GM21619 (cell line): ENCODE data around the gene ADGRL4.
"Not testable (repeated sequence)": the region's sequence is repeated elsewhere in the genome, so short reads cannot be mapped to it uniquely, and the experiment has no call there.

Experiments
- ATAC-seq: cut with Tn5 transposase; IDR thresholded peaks from one replicate; pipeline ENCODE4 v1.9.1; 2021; ENCODE audit not compliant: unreplicated experiment

Gene ADGRL4

GRCh38 chr1:78918157-78918556, 88.4 kb downstream of the ADGRL4 start:
- ATAC-seq, result no peak

- ATAC-seq, result no peak
Observed at GRCh38 chr1:78916986-78917385, 89.5 kb downstream of the ADGRL4 start.

- no peak for ATAC-seq
Observed at GRCh38 chr1:78913950-78914349, 92.6 kb downstream of the ADGRL4 start.

- no peak for ATAC-seq
Observed at GRCh38 chr1:78911956-78912880, 94.3 kb downstream of the ADGRL4 start.

GRCh38 chr1:78902641-78903040, 103.9 kb downstream of the ADGRL4 start:
- no peak for ATAC-seq

- no peak for ATAC-seq
Observed at GRCh38 chr1:78894811-78895210, 111.7 kb downstream of the ADGRL4 start.

- ATAC-seq, result no peak
Observed at GRCh38 chr1:78892260-78892840, 114.2 kb downstream of the ADGRL4 start.

GRCh38 chr1:78887458-78887857, 119.1 kb downstream of the ADGRL4 start:
- no peak for ATAC-seq

GRCh38 chr1:78884685-78885452, 121.7 kb downstream of the ADGRL4 start:
- ATAC-seq, result no peak

GRCh38 chr1:78880223-78880622, 126.3 kb downstream of the ADGRL4 start:
- no peak for ATAC-seq

GRCh38 chr1:78875986-78876385, 130.5 kb downstream of the ADGRL4 start:
- not testable (repeated sequence) for ATAC-seq

- ATAC-seq, result not testable (repeated sequence)
Observed at GRCh38 chr1:78872801-78873200, 133.7 kb downstream of the ADGRL4 start.

- no peak for ATAC-seq
Observed at GRCh38 chr1:78871249-78871648, 135.3 kb downstream of the ADGRL4 start.

GRCh38 chr1:78869136-78869535, 137.4 kb downstream of the ADGRL4 start:
- ATAC-seq, result no peak

GRCh38 chr1:78864175-78864574, 142.4 kb downstream of the ADGRL4 start:
- no peak for ATAC-seq

- no peak for ATAC-seq
Observed at GRCh38 chr1:78856096-78856495, 150.4 kb downstream of the ADGRL4 start.

- ATAC-seq, result peak; percentile 97
Observed at GRCh38 chr1:78855258-78855657, 151.3 kb downstream of the ADGRL4 start.

- ATAC-seq, result no peak
Observed at GRCh38 chr1:78854556-78854955, 152.0 kb downstream of the ADGRL4 start.

- ATAC-seq, result no peak
Observed at GRCh38 chr1:78843546-78843945, 163.0 kb downstream of the ADGRL4 start.

- ATAC-seq, result no peak
Observed at GRCh38 chr1:78843111-78843510, 163.4 kb downstream of the ADGRL4 start.

GRCh38 chr1:78840453-78841271, 165.9 kb downstream of the ADGRL4 start:
- no peak for ATAC-seq
